OCI-LY1 (cell line): ENCODE measurements around the gene ABHD3.
"Not testable (repeated sequence)": the region's sequence is repeated elsewhere in the genome, so short reads cannot be mapped to it uniquely, and the experiment has no call there.

Experiments used
- EZH2 ChIP-seq: fragments of 200-600 bp; sonication (generic), shearing (Covaris generic); IDR thresholded peaks from 2 replicates; pipeline ENCODE4 v1.8.0; 2017; ENCODE audit warnings: borderline replicate concordance, mixed run types, mild to moderate bottlenecking, antibody characterized with exemption, low read length, moderate library complexity, mixed read lengths
- TF ChIP-seq, protein P1 (sequence below): fragments of 200-600 bp; sonication (generic), shearing (Covaris generic); IDR thresholded peaks from 2 replicates; pipeline ENCODE4 v1.5.1; 2017; ENCODE audit warnings: mild to moderate bottlenecking, antibody characterized with exemption, low read length, moderate library complexity, mixed read lengths

- TF ChIP-seq, protein P1, sequence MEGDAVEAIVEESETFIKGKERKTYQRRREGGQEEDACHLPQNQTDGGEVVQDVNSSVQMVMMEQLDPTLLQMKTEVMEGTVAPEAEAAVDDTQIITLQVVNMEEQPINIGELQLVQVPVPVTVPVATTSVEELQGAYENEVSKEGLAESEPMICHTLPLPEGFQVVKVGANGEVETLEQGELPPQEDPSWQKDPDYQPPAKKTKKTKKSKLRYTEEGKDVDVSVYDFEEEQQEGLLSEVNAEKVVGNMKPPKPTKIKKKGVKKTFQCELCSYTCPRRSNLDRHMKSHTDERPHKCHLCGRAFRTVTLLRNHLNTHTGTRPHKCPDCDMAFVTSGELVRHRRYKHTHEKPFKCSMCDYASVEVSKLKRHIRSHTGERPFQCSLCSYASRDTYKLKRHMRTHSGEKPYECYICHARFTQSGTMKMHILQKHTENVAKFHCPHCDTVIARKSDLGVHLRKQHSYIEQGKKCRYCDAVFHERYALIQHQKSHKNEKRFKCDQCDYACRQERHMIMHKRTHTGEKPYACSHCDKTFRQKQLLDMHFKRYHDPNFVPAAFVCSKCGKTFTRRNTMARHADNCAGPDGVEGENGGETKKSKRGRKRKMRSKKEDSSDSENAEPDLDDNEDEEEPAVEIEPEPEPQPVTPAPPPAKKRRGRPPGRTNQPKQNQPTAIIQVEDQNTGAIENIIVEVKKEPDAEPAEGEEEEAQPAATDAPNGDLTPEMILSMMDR = not testable (repeated sequence)
- not testable (repeated sequence) for TF ChIP-seq EZH2
Observed at GRCh38 chr18:21675354-21675753, 29.2 kb downstream of the ABHD3 start.
